OCI-M2 (cell line): ENCODE results near the gene ELOB.

Experiments used
- DNase-seq: peaks from one replicate; lab custom pipeline; 2025; ENCODE audit not compliant: unreplicated experiment; lab: John Stamatoyannopoulos, UW

The ELOB gene

GRCh38 chr16:2777231-2777902 lies at the start of gene ELOB:
TSS of gene ELOB (minus strand) at chr16:2777280. CDS start at chr16:2777239, 41 bp downstream.
- DNase-seq, result no peak

- no peak for DNase-seq
Observed at GRCh38 chr16:2825906-2826305, 48.8 kb upstream of the ELOB start.

GRCh38 chr16:2825049-2825742 lies 48.1 kb upstream of the ELOB start:
- no peak for DNase-seq

- DNase-seq, result no peak
Observed at GRCh38 chr16:2824626-2825025, 47.5 kb upstream of the ELOB start.

- DNase-seq, result no peak
Observed at GRCh38 chr16:2822496-2822895, 45.4 kb upstream of the ELOB start.

GRCh38 chr16:2822158-2822495 lies 45.0 kb upstream of the ELOB start:
- no peak for DNase-seq

- no peak for DNase-seq
Observed at GRCh38 chr16:2821487-2822157, 44.5 kb upstream of the ELOB start.

GRCh38 chr16:2820836-2821486 lies 43.9 kb upstream of the ELOB start:
- DNase-seq, result no peak

- DNase-seq, result no peak
Observed at GRCh38 chr16:2819939-2820835, 43.1 kb upstream of the ELOB start.

GRCh38 chr16:2819179-2819938 lies 42.3 kb upstream of the ELOB start:
- DNase-seq, result no peak

GRCh38 chr16:2818272-2818876 lies 41.3 kb upstream of the ELOB start:
- DNase-seq, result no peak

GRCh38 chr16:2817340-2818271 lies 40.5 kb upstream of the ELOB start:
- DNase-seq, result no peak

- no peak for DNase-seq
Observed at GRCh38 chr16:2816751-2817339, 39.8 kb upstream of the ELOB start, which contains the start of gene PRSS21. TSS of gene PRSS21 (plus strand) at chr16:2817237. CDS start at chr16:2817269, 32 bp downstream.

- no peak for DNase-seq
Observed at GRCh38 chr16:2815299-2815771, 38.3 kb upstream of the ELOB start.

- DNase-seq, result no peak
Observed at GRCh38 chr16:2814551-2815298, 37.6 kb upstream of the ELOB start.

GRCh38 chr16:2813771-2814221 lies 36.7 kb upstream of the ELOB start:
- DNase-seq, result no peak
